NCI-H2081 (cell line): ENCODE measurements around the gene ADAP1.
A peak's percentile ranks its signal among the peaks of the same experiment; 100 is the strongest.
"Not testable (repeated sequence)": the region's sequence is repeated elsewhere in the genome, so short reads cannot be mapped to it uniquely, and the experiment has no call there.

ENCODE experiments used
- DNase-seq, 2 experiments: peaks; one replicate each; lab custom pipeline; 2025; lab: John Stamatoyannopoulos, UW

ADAP1 gene, protein sequence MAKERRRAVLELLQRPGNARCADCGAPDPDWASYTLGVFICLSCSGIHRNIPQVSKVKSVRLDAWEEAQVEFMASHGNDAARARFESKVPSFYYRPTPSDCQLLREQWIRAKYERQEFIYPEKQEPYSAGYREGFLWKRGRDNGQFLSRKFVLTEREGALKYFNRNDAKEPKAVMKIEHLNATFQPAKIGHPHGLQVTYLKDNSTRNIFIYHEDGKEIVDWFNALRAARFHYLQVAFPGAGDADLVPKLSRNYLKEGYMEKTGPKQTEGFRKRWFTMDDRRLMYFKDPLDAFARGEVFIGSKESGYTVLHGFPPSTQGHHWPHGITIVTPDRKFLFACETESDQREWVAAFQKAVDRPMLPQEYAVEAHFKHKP

DNA sequence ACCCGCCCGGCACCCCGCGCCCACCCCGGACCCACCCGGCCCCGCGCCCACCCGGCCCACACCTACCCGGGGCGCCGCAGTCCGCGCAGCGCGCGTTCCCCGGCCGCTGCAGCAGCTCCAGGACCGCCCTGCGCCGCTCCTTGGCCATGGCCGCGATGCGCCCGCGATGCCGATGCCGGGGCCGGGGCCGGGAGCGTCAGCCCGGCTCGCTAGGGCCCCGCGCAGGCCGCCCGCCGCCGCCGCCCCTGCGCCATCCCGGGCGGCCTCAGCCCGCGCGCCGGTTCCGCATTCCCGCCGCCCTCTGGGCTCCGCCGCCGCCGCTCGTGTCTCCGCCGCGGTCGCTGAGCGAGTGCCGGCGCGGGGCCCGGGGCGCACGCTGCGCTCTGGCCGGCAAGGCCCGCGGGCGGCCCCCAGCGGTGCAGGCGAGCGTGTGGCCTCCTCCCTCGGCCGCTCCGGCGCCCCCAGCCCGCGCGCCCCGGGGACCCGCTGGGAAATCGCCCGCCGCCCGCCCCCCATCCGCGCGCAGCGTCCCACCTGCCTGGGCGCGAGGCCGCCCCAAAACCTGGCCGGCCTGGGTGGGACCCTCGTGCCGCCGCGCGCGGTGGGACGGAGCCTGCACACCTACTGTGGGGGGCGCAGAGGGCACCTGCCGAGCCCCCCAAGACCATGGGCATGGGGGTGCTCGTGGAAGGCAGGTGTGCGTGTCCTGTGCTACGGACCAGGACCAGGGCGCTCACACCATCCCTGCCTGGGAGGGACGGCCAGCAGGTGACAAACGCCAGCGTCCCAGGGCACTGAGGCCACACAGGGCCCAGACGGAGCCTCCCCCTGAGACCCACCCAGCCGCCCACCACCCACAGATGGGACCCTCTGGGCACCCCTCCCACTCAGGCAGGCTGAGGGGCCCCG lies at the start of gene ADAP1:
Gene ADAP1 (minus strand): TSS at position 351 of the 909 bp plus-strand sequence. CDS start 203 bp downstream, at position 148.
- DNase-seq: peak in 1 of 2 experiments; percentile 48

DNA sequence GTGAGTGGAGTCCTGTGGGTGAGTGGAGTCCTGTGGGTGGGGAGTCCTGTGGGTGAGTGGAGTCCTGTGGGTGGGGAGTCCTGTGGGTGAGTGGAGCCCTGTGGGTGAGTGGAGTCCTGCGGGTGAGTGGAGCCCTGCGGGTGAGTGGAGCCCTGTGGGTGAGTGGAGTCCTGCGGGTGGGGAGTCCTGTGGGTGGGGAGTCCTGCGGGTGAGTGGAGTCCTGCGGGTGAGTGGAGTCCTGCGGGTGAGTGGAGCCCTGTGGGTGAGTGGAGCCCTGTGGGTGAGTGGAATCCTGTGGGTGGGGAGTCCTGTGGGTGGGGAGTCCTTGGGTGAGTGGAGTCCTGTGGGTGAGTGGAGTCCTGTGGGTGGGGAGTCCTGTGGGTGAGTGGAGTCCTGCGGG lies 48.0 kb upstream of the ADAP1 start:
- DNase-seq: not testable (repeated sequence)

- DNase-seq: not testable (repeated sequence)
Measured at GRCh38 chr7:1002026-1002425, 47.5 kb upstream of the ADAP1 start.

- not testable (repeated sequence) for DNase-seq
Measured at GRCh38 chr7:1001069-1001770, 46.7 kb upstream of the ADAP1 start.

DNA sequence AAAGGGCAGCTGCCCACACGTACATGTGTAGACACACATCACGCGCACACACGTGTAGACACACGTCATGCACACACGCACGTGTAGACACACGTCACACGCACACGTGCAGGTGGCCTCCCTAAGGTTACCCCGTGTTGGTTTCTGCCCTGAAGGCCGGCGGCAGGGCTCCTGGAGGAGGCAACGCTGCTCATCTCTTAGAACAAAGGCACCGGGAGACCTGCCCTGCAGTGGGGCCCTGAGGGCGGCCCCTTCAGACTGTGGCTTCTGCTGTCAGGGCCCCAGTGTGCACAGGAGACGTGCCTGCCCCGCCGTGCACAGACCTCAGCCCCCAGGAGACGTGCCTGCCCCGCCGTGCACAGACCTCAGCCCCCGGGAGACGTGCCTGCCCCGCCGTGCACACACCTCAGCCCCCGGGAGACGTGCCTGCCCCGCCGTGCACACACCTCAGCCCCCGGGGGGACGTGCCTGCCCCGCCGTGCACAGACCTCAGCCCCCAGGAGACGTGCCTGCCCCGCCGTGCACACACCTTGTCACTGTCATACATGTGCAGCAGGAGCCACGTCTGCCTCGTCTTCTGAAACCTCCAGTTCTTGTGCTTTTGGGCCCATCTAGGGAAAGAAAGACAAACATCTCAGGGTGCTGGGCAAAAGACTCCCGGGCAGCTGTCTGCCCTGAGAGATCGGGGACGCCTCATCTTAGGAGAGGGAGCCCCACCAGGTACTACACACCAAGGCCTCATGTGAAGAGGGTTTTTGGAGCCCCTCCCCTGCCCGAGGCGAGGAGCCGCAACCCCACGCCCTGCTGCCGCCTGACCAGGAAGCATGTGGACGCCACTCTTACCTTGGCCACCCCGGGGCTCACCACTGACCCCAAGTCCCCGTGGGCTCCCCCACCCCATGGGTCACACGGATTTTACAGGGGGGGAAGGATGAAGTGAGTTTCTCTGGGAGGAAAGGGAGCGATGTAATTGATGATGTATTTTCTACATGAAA lies 45.8 kb upstream of the ADAP1 start:
- no peak for DNase-seq

DNA sequence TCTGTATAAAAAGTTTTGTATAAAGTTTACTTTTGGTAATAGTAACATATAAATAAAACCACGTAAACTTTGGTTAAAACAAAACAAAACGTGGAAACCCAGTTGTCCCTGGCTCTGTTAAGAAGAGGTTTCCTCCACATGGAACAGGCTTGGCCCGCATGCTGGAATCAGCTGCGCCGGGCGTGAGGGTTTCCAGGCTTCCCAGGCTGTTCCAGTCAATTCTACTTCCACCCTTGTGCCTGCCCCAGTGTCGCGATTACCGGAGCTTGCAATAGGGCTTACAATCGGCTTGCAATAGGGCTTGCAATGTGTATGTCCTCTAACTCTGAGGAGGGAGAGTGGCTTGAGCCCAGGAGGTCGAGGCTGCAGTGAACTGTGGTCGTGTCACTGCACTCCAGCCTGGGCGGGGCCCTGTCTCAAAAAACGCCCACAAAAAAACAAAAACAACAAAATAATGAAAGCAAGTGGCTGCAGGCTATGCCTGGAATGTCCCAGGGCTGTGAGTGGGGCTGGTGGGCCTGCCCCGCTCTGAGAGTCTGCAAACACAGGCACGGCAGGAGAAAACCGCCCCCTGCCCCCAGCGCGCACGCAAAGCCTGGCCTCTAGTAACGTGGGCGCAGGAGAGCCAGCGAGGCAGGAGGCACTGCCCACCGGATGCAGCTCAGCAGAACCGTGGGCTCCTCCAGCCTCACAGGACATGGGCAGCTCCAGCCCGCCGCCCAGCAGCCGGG lies 44.8 kb upstream of the ADAP1 start:
- no peak for DNase-seq

DNA sequence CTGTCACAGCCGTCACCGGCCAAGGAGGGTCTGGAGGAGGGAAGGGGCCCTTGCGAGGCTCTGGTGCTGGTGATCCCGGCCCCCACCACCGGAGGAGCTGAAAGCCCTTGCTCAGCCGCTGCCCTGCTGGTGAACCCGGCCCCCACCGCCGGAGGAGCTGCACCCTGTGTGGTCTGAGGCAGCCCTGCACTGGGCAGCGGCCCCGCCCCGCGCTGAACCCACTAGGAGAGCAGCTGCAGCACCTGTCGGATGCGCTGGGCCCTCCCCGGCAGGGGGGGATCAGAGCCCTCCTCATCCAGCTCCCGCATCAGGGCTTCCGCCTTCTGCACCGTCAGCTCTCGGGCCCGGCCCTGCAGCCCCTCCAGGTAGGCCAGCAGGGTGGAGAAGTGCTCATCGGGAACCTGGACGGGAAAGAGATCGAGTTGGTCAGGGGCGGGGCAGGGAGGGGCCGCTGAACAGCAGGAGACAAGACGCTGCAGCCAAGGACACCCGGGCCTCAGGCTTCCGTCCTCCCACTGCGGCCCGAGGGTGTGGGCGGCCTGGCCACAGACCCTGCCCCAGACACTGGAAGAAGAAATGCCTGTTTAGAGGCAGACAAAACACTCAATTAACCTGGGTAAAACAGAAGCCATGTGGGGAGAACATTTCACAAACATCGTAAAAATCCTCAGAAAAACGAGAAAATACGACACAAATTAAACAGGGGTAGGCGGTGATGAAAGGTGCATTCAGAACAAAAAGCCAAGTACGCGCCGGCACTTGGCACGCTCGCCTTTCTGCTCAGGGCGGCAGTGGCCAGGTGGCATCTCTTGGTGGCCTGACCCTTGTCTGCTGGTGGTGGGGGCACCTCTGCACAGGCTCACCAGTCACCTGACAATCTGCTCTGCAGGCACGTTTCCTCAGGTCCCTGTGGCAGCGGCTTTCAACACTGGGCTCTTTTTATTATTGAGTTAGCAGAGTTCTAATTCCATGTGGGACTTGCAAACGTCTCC lies 43.2 kb upstream of the ADAP1 start:
- DNase-seq: peak in 1 of 2 experiments; percentile 48

- no peak for DNase-seq
Measured at GRCh38 chr7:996079-996872, 41.8 kb upstream of the ADAP1 start.

- DNase-seq: no peak
Measured at GRCh38 chr7:995571-995970, 41.1 kb upstream of the ADAP1 start.

DNA sequence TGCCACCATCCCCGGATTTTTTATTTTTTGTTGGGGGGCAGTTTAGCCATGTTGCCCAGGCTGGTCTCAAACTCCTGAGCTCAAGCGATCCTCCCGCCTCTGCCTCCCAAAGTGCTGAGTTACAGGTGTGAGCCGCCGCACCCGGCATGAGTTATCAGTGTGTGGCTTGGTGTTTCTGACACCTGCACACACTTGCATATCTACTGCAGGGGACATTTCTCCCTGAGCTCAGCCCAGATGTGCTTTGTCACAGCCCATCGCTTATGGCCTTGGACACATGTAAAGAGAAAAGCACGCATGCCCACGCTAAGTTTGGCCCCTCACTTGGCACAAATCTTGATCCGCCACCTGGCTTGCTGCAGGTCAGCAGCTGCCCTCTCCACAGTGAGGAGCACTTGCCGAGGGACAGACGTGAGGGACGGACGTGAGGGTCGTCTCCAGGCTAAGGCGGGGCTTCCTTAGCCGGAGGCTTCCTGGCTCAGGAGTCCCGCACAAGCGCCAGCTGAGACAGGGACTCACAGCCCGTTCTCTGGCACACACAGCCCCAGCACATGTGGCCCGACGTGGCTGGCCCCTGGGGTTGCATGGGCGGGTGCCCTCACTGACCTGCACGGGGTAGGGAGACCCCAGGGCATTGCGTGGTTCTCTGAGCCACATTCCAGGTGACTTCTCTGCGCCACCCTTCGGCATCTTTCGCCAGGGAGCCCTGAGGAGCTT lies 40.3 kb upstream of the ADAP1 start:
- DNase-seq: no peak

- peak; percentile 91 to 97 for DNase-seq
Measured at GRCh38 chr7:992709-993607, 38.5 kb upstream of the ADAP1 start.

DNA sequence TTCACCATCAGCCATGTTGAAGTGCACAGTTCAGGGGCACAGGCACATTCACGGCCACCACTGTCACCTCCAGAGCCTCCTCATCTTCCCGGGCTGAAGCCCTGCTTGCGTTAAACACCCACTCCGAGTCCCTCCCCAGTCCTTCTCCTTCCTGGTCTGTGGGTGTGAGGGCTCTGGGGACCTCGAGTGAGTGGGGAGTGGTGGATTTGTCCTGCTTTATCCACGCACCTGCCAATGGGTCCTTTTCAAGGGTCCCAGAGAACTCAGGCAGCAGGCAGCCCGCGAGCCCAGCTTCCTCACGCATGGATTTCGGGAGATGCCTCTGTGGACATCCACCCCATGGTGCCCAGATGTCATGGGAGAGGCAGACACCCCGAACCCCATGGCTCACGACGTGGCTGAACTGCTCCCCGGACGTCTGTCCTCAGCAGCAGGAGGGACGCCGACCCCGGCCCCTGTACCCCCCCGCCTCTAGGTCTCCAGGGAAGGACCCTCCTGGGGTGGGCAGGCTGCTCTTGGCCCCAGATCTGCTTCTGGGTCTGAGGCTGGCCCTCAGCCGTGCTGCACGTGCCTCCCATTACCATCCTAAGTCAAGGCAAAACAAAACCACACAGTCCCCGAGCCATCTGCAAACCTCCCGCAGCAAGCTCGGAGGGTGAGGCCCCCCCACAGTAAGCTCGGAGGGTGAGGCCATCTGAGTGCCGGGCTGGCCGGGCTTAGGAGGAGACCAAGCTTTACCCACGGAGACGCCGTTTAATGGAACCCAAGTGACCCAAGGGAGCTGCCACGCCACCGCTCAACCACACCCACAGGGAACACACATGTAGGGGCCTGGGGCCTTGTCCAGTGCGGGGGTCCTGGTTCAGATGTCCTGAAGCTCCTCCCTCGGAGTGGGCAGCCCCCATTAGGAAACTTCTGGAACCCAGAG lies 37.5 kb upstream of the ADAP1 start:
- no peak for DNase-seq

- no peak for DNase-seq
Measured at GRCh38 chr7:990933-991728, 36.7 kb upstream of the ADAP1 start.

DNA sequence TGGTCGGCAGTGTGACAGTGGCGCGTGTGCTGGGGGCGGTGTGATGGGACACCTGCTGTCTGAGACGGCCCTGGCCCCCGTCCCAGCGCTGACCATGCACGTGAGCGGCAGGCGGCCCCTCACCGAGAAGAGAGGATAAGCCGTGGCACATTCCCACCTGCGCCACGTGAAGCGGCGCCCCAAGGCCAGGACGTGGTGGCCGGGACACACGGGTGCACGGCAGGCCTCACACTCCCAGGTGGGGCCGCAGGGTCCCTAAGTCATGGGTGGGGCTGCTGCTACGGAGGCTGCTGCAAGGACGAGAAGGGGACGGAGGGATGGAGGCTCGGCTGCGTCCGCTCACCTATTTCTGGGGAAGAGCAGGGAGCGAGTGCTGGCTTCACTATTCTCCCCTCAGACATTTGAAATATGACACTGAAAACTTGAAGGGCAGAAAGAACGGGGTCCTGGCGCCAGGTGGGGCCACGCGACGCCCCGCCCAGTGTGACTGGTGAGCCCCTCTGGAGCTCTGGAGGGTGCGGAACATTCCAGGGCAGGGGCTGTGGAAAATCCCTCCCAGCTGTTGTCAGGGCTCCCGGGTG lies 36.0 kb upstream of the ADAP1 start:
- DNase-seq: no peak
